ENCODE data around the gene ARHGAP4. TPM values are rescaled to one million over a fixed set of nuclear protein-coding genes. Genes with fewer than 3 reads are reported as not detected.
A peak's percentile ranks its signal among the peaks of the same experiment; 100 is the strongest.

ARHGAP4 gene
- total and polyA plus RNA-seq, 8 donors: 21.9 to 96.2 (median 26.3) TPM

GRCh38 chrX:153877571-153878261, 48.3 kb downstream of the ARHGAP4 start:
- Histone ChIP-seq H3K36me3 (no peaks in the 10 kb centered on the region), H3K9me3 (no peaks in the 10 kb centered on the region), H3K27ac (no peak overlapping the region), H3K27me3 (peaks cover 40 to 59% of the 10 kb centered on the region in 2 donors), H3K4me1 (no peaks in the 10 kb centered on the region), H3K4me3 (no peak overlapping the region)
- ATAC-seq (no peak), DNase-seq (no peak)
- intact Hi-C loops (cut with DNase I): no loop called here
- TF ChIP-seq CTCF (IDR thresholded peaks at IDR 0.05): no peak

- Histone ChIP-seq H3K9me3 (no peaks in the 10 kb centered on the region), H3K27me3 (peaks cover 27 to 49% of the 10 kb centered on the region in 2 donors), H3K36me3 (no peaks in the 10 kb centered on the region), H3K27ac (no peak overlapping the region), H3K4me3 (no peak overlapping the region), H3K4me1 (no peaks in the 10 kb centered on the region)
- intact Hi-C loops (cut with DNase I): no loop called here
- TF ChIP-seq CTCF (IDR thresholded peaks at IDR 0.05): no peak
- ATAC-seq: no peak
- no peak for DNase-seq
Observed at GRCh38 chrX:153876112-153876491, 50.0 kb downstream of the ARHGAP4 start.

- H3K36me3 ChIP-seq: no peaks in the 10 kb centered on the region
- no peaks in the 10 kb centered on the region for H3K4me1 ChIP-seq
- no peak overlapping the region for H3K27ac ChIP-seq
- intact Hi-C loops (cut with DNase I): no loop called here
- ATAC-seq (peak; percentile 94), DNase-seq (peak; percentile 52 to 86 (median 58))
- peaks cover 23 to 46% of the 10 kb centered on the region in 2 donors for H3K27me3 ChIP-seq
- no peak for TF ChIP-seq CTCF (IDR thresholded peaks at IDR 0.05)
- H3K4me3 ChIP-seq: no peak overlapping the region
- no peaks in the 10 kb centered on the region for H3K9me3 ChIP-seq
Observed at GRCh38 chrX:153875391-153876111, 50.5 kb downstream of the ARHGAP4 start.

GRCh38 chrX:153874366-153875125, 51.5 kb downstream of the ARHGAP4 start:
- no peak overlapping the region for H3K4me3 ChIP-seq
- H3K9me3 ChIP-seq: no peaks in the 10 kb centered on the region
- intact Hi-C loops (cut with DNase I): no loop called here
- peaks cover 15 to 45% of the 10 kb centered on the region in 2 donors for H3K27me3 ChIP-seq
- ATAC-seq (no peak), DNase-seq (no peak)
- TF ChIP-seq CTCF (IDR thresholded peaks at IDR 0.05): no peak
- no peak overlapping the region for H3K27ac ChIP-seq
- no peaks in the 10 kb centered on the region for H3K36me3 ChIP-seq
- no peaks in the 10 kb centered on the region for H3K4me1 ChIP-seq

GRCh38 chrX:153874085-153874365, 52.0 kb downstream of the ARHGAP4 start:
- peaks cover 11 to 39% of the 10 kb centered on the region in 2 donors for H3K27me3 ChIP-seq

More at GRCh38 chrX:153874085-153874365, 52.0 kb downstream of the ARHGAP4 start:
- intact Hi-C loops (cut with DNase I): no loop called here
- H3K4me1 ChIP-seq: no peaks in the 10 kb centered on the region
- no peaks in the 10 kb centered on the region for H3K36me3 ChIP-seq
- no peaks in the 10 kb centered on the region for H3K9me3 ChIP-seq
- no peak for DNase-seq
- H3K4me3 ChIP-seq: no peak overlapping the region
- TF ChIP-seq CTCF (IDR thresholded peaks at IDR 0.05): no peak
- no peak for ATAC-seq
- no peak overlapping the region for H3K27ac ChIP-seq

All from left lung (tissue), 10 donors.